A549 (cell line): Measurements from ENCODE around the gene GCAT.

Experiments used
- EP300 ChIP-seq, 2 experiments: fragments of >200 bp; sonication (Bioruptor Twin); formaldehyde crosslinking; IDR thresholded peaks; 2 replicates in 1 of 2; 3 replicates in 1 of 2; pipeline ENCODE4 v1.6.1; 2016 to 2017
- NPAS2 ChIP-seq: fragments of 250-450 bp; sonication (Bioruptor Pico); IDR thresholded peaks from 2 replicates; pipeline ENCODE4 v1.8.0; 2022; ENCODE audit warnings: mild to moderate bottlenecking, moderate library complexity, borderline replicate concordance
- RCOR1 ChIP-seq: fragments of 150-350 bp; IDR thresholded peaks from 2 replicates; pipeline ENCODE4 v1.6.1; 2014; ENCODE audit warnings: antibody characterized with exemption, low read length, low read depth
- TF ChIP-seq, protein P1 (sequence below): fragments of >200 bp; sonication (Bioruptor Twin); formaldehyde crosslinking; IDR thresholded peaks from 3 replicates; pipeline ENCODE4 v1.5.1; 2016
- TF ChIP-seq, protein P2 (sequence below): fragments of 150-350 bp; IDR thresholded peaks from 2 replicates; pipeline ENCODE4 v1.6.1; 2014; ENCODE audit warnings: low read depth, mild to moderate bottlenecking, low read length

- TF ChIP-seq, protein P1, sequence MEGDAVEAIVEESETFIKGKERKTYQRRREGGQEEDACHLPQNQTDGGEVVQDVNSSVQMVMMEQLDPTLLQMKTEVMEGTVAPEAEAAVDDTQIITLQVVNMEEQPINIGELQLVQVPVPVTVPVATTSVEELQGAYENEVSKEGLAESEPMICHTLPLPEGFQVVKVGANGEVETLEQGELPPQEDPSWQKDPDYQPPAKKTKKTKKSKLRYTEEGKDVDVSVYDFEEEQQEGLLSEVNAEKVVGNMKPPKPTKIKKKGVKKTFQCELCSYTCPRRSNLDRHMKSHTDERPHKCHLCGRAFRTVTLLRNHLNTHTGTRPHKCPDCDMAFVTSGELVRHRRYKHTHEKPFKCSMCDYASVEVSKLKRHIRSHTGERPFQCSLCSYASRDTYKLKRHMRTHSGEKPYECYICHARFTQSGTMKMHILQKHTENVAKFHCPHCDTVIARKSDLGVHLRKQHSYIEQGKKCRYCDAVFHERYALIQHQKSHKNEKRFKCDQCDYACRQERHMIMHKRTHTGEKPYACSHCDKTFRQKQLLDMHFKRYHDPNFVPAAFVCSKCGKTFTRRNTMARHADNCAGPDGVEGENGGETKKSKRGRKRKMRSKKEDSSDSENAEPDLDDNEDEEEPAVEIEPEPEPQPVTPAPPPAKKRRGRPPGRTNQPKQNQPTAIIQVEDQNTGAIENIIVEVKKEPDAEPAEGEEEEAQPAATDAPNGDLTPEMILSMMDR: peak; percentile 85
- no peak for TF ChIP-seq NPAS2
- TF ChIP-seq RCOR1: no peak
- TF ChIP-seq, protein P2, sequence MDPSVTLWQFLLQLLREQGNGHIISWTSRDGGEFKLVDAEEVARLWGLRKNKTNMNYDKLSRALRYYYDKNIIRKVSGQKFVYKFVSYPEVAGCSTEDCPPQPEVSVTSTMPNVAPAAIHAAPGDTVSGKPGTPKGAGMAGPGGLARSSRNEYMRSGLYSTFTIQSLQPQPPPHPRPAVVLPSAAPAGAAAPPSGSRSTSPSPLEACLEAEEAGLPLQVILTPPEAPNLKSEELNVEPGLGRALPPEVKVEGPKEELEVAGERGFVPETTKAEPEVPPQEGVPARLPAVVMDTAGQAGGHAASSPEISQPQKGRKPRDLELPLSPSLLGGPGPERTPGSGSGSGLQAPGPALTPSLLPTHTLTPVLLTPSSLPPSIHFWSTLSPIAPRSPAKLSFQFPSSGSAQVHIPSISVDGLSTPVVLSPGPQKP: no peak
- TF ChIP-seq EP300 (IDR thresholded peaks at IDR 0.05): no peak
Observed at GRCh38 chr22:37817705-37818408, 10.1 kb downstream of the GCAT start.
